ENCODE data around the gene MAGI1.
"Not testable (repeated sequence)": the region's sequence is repeated elsewhere in the genome, so short reads cannot be mapped to it uniquely, and the experiment has no call there.

MAGI1 gene

DNA sequence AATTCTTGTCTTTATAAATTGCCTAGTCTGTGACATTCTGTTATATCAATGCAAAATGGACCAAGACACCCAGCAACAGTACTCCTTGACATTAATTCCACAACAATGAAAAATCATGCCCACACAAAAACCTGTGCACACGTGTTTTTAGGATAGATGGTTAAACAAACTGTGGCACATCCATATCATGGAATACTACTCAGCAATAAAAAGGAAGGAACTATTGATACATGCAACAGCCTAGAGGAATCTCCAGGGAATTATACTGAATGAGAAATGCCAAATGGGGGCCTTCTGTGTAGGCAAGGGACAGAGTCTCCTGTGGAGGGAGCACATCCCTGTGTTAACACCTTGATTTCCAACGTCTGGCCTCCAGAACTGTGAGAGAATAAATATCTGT is 388.5 kb downstream of the MAGI1 start:
- DNase-seq, result no peak

GRCh38 chr3:65647369-65647768 is 391.3 kb downstream of the MAGI1 start:
- DNase-seq, result no peak

DNA sequence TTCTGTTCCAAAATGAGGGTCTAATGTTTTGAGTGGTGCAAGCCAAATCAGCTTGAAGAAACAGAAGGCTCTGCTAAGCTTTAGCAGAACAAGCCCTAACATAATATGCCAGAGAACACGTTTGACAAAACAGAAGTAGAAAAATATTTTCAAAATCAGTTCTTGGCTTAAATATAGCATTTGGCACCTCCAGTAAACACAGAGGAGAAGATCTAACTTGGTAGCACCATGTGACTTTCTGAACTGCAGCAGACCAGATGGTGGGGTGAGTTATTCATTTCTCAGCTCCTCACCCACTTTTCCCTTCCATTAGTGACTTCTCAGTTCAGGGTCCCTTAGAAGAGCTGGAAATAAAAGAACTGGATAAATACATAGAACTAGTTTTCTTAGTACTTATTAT is 395.8 kb downstream of the MAGI1 start:
- DNase-seq, result no peak

- DNase-seq, result no peak
Measured at GRCh38 chr3:65641777-65642176, 396.9 kb downstream of the MAGI1 start.

- no peak for DNase-seq
Measured at GRCh38 chr3:65641045-65641444, 397.7 kb downstream of the MAGI1 start.

DNA sequence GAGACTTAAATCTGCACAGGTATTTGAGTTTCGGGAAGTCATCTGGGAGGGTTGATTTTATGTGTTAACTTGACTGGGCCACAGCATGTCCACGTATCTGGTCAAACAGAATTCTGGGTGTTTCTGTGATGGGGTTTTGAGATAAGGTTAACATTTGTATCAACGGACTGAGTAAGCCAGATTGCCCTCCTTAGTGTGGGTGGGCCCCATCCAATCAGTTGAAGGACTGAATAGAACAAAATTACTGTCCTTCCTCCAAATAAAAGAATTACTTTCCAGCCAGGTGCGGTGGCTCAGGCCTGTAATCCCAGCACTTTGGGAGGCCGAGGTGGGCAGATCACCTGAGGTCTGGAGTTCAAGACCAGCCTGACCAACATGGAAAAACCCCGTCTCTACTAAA is 399.3 kb downstream of the MAGI1 start:
- no peak for DNase-seq

DNA sequence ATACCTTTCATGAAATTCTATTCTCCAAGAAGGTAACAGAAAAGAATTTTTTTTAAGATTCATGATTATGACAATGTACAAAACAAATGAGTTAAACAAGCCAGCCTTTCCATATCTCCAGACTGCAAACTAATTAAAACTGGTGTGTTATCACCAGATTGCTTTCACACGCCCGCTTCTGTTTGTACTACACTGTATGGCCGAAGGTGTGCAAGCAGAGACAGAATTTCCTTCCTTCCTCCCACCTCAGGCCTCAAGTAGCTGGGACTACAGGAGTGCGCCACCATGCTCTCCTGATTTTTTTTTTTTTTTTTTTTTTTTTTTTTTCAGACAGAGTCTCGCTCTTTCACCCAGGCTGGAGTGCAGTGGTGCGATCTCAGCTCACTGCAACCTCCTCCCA is 400.4 kb downstream of the MAGI1 start:
- DNase-seq, result no peak

DNA sequence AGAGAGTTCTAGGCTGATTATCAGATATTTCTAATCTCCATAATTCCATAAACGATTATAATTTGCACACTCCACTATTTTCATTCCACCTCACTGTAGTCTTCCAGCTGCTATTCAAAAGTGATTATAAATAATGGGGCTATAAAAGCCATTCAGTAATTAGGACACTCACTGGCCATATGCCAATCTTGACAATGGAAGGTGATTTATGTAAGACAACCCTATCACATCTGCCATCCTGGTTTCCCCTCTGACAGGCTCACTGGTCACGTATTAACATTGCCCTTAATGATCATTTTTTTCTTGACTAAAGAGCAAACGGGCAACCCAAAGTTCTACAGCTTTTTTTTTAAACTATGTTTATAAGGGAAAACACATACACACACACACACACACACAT is 402.4 kb downstream of the MAGI1 start:
- no peak for DNase-seq

DNA sequence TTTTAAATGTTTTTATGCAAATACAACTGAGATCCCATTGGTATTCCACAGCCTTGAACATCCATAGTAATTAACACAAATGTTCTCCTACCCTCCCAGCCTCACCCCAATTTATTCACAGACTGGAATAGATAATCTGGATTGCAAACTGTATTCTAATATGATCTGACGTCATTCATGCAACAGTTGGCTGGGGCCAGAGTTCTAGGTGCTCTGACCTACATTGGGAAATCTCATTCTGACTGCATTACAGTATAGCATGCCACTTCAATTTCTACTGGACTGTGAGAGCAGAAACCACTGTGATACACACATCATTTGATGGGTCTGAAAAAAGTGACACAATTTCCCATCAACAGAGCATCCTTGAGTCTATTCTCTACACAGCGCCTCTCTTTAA is 403.1 kb downstream of the MAGI1 start:
- no peak for DNase-seq

DNA sequence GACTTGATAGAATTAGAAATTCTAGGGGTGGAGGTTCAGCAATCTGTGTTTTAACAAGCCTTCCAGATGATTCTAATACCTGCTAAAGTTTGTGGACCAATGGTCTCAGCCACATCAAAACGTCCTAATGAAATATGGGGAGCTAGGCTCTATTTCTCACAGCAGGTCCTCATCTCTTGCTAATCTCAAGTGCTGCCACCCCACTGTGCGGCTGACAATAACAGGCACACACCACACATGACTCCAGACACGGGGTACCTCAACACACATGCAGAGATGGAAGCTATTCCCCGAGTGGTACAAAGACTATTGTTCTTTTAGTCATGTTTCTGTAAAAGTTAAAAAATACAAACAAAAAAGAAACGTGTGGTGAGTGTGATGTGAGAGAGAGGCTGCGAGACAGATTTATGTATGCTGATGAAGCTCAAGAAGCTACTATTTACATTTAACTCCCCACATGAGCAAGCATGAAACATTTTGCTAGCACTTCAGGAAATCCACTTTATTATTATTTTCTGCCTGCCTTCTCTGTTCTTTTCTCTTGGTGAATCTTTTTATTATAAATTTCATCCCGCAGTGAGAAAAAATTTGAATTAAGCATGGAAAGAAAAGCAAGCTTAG is 405.6 kb downstream of the MAGI1 start:
- no peak for DNase-seq

DNA sequence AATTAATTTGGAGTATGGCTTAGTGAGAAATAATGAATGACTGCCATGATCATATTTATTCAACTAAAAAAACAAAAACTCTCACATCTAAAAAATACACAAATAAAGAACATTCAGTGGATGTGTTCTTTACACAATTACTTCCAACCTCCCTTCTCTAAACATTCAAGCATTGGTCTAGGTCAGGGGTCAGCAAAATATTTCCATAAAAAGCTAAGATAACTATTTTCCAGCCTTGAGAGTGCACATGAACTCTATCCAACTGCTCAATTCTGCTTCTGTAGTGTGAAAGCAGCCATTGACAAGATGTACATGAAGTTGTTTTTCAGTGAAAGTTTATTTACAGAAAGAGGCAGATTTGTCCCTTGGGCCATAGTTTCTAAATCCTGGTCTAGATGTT is 406.3 kb downstream of the MAGI1 start:
- DNase-seq, result no peak

GRCh38 chr3:65628978-65629377 is 409.7 kb downstream of the MAGI1 start:
- no peak for DNase-seq

DNA sequence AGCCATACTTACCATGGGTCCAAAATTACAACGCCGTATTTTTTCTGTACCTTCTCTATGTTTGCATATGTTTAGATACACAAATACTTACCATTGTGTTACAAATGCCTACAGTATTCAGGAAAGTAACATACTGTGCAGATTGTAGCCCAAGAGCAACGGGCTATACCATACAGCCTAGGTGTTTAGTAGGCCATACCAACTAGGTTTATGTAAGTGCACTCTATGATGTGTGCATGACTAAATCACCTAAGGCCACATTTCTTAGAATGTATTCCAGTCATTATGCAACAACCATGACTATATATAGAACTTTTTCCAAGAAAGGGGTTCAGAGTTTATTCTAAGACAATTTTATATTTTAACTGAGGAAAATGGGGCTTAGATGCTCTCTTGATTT is 411.7 kb downstream of the MAGI1 start:
- no peak for DNase-seq

DNA sequence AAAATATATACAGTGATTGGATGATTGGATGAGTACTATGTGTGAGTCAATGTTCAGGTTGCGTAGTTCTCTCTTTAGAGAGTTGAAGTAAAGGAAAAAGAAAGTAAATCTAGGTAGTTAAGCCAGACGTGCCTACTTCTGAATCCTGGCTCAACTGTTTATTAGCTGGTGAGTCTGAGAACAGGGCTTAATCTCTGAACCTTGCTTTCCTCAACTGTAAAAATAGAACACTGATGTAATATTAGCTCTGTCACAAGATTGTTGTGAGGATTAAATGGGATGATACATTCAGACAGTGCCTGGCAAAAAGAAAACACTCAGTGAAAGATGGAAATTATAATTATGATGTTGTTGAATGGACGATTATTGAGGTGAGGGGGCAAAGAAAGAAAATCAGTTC is 413.4 kb downstream of the MAGI1 start:
- no peak for DNase-seq

DNA sequence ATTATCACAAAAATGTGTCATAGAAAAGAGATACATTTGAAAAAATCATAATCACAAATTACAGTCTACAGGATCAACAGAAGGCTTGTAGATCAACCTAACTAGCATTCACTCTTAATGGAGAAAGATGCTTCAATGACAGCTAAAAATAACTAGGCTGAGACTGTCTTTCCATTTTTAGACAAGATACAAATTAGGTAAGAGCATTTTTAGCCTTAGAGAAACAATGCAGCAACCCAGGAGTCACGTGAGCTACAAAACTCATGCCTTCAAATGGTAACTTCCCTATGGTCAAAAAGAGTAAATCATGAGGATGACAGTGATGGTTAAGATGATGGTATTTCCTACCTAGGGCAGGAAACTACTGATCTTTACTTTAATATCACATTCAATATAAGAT is 415.4 kb downstream of the MAGI1 start:
- no peak for DNase-seq

DNA sequence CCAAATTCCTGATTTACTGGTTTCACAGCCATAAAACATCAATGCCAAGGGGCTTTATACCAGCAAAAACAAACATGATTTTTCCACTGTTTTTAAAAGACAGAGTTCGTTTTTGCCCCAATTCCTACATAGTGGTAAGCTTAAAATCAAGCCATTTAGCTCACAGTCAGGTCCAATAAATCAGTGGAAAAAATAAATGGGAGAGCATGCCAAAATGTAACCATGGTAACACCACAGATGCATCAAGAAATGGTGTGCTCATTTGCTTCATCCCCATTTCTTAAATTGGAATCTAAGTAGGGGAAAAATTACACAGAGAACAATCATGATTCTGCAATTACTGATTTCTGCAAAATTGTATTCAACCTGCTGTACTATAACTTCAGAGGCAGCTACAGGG is 418.8 kb downstream of the MAGI1 start:
- DNase-seq, result no peak

GRCh38 chr3:65619451-65619881 is 419.3 kb downstream of the MAGI1 start:
- DNase-seq, result no peak

GRCh38 chr3:65618599-65618998 is 420.1 kb downstream of the MAGI1 start:
- DNase-seq, result no peak

- DNase-seq, result no peak
Measured at GRCh38 chr3:65617787-65618186, 420.9 kb downstream of the MAGI1 start.

GRCh38 chr3:65617209-65617608 is 421.5 kb downstream of the MAGI1 start:
- DNase-seq, result no peak

DNA sequence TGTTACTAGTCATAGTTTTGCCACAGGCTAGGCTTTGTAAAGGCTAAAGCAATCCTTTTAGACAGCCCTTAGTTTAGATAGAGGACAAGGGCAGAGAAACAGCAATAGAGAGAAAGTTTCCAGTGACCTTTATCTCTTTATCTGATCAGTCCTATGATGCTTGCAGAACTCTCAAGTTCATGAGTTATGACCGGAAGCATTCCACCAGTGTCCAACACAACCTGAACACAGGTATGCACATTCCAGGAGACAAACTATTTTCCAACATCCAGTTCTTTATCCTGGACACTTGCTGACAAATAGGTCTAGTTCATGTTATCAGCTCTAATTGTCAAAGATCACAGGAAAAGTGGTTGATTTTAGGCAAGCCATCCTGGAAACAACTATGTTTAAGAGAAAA is 422.2 kb downstream of the MAGI1 start:
- DNase-seq, result no peak

- no peak for DNase-seq
Measured at GRCh38 chr3:65615329-65615728, 423.4 kb downstream of the MAGI1 start.

GRCh38 chr3:65614585-65614984 is 424.1 kb downstream of the MAGI1 start:
- DNase-seq, result no peak

GRCh38 chr3:65607965-65608460 is 430.7 kb downstream of the MAGI1 start:
- not testable (repeated sequence) for DNase-seq

DNA sequence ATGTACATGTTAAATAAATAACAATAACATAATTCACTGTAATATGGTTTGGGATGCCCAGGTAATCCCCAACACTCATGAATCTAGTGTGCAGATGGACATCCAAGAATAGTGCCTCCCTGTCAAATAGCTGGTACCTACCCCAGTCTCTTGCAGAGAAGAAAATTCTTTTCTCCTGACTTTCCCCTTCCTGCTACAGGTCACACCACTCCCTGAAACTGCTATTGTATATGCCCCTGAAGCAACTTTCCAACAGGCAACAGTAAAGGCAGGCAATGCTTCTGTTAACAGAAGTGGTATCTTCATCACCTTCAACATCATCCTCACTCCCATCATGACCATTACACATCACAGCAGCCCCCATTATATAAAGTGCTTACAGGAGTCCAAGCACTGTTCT is 431.6 kb downstream of the MAGI1 start:
- no peak for DNase-seq

Data from hematopoietic multipotent progenitor cell treated with erythropoietin and hydrocortisone succinate and interleukin-3 and kit ligand, for 8 days (in vitro differentiated cells).